ENCODE results near the gene FAM90A1.
"Not testable (repeated sequence)": the region's sequence is repeated elsewhere in the genome, so short reads cannot be mapped to it uniquely, and the experiment has no call there.

Gene FAM90A1, protein sequence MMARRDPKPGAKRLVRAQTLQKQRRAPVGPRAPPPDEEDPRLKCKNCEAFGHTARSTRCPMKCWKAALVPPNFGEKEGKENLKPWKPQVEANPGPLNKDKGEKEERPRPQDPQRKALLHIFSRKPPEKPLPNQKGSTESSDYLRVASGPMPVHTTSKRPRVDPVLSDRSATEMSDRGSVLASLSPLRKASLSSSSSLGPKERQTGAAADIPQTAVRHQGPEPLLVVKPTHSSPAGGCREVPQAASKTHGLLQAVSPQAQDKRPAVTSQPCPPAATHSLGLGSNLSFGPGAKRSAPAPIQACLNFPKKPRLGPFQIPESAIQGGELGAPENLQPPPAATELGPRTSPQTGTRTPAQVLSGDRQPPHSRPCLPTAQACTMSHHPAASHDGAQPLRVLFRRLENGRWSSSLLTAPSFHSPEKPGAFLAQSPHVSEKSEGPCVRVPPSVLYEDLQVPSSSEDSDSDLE
- 0 to 0.31 reads per million in 2 donors for total RNA-seq

DNA sequence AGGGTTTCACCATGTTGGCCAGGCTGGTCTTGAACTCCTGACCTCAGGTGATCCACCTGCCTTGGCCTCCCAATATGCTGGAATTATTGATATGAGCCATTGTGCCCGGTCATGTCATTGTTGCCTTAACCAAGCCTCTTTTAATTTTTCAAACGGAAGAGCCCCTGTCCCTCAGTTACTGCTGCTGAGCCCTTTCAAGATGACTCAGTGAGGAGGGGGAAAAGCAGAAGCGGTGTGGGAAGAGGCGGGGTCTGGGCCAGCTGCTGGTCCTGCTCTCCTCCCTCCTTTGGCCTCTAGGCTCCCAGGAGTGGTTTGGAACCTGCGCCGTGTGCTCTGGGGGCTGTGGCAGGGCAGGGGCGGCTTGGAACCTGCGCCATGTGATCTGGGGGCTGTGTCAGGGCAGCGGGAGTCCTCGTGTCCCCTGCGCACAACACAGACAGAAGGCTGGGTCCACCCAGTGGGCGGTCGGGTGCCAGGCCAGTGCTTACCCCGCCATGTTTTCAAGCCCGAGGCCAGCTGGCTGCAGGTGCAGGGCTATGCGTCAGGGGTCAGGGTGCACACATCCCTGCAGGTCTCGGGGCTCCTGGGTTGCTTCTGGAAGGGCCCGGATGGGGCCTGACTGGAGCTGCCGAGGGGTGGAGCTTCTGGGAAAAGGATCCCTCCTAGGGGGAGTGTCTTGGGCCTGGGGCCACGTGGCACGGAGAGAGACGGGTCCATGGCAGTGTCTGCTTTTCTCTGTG, at the start of gene FAM90A1:
Gene FAM90A1, minus strand, starts transcription at position 627 of the 740 bp plus-strand sequence. CDS start 2,786 bp downstream, outside the sequence.
- not testable (repeated sequence) for DNase-seq

DNA sequence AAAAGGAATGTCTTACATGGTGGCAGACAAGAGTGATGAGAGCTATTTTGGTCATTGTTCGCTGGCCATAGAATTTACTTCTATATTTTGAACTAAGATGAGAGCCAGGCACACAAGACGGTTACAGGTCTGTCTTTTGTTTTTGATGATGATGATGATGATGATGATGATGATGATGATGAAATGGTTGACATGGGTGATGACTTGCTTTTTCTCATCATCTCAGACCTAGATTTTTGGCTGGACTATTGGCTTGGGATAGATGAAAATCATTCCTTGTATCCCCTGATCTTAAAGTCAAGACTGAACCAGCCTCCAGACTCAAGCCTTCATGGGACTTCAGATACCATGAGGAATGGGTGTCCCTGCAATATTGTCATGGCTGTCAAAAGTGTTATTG, 49.0 kb upstream of the FAM90A1 start:
- DNase-seq, result not testable (repeated sequence)

DNA sequence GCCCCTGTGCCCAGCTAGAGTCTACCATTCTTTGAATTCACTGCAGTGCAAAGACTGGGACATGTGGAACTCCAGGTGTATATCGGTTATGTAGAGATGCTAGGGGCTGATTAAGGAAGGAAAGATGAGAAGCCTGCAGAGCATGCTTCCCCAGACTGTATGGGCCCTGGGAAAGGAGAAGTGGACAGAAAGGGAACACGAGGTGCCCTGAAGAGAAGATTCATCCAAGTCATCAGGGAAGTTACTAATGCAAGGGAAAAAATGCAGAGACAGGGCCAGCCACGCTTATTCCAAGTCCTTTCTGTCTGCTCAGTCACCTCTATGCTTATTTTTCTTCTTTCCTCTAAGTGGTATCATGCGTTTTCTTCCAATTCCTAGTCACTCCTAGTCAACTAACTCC, 39.3 kb upstream of the FAM90A1 start:
- not testable (repeated sequence) for DNase-seq

DNA sequence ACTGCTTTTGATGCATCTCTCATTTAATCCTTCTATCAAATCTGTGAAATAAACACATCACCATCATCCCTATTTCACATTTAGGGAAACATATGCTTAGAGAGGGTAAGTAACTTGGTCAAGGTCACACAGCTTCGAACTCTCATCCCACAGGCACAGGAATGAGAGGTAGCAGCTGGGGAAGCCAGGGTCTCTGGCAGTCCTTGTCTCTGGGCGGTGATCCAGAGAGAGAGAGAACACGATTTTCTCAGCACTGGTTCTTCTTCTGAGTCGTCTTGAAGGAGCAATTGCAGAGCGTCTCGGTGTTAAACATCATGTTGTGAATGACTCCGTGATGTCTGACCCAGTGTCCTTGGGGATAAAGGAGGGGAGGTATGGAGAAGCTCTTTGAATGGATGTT, 36.8 kb upstream of the FAM90A1 start:
- not testable (repeated sequence) for DNase-seq

DNA sequence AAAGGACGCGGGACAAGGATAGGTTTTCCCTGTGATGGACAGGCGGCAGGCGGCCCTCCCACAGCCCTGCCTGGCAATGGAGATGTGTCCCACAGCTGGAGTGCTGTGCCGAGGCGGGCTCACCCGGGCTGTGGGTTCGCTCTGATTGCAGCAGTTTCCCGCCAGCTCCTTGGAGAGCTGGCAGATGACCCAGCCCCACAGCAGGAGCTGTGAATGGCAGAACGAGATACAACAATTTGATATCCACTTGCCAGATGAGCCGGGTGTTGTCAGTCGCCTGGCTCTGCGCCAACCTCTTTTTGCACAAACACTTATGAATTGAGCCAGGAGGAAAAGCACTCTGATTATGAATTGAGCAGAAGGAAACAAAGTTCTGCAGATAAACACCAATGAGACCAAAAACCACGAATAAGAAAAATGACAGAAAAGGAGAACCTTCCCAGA, 33.7 kb upstream of the FAM90A1 start:
- DNase-seq, result not testable (repeated sequence)

DNA sequence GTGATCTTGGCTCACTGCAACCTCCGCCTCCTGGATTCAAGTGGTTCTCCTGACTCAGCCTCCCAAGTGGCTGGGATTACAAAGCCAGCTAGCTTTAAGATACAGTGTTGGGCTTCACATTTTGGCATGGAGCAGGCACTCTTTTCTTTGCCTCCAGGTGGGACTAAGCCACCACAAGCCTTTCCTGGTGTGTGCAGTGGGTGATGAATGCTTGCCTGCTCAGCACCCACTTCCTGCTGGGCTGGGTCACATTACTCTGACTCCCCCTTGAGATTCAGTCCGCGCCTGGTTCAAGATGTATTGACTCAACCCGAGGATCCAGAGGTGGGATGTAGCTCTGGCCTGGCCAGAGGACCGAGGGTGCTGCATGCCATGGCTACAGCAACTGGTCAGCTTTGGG, 28.9 kb upstream of the FAM90A1 start:
- DNase-seq, result not testable (repeated sequence)

DNA sequence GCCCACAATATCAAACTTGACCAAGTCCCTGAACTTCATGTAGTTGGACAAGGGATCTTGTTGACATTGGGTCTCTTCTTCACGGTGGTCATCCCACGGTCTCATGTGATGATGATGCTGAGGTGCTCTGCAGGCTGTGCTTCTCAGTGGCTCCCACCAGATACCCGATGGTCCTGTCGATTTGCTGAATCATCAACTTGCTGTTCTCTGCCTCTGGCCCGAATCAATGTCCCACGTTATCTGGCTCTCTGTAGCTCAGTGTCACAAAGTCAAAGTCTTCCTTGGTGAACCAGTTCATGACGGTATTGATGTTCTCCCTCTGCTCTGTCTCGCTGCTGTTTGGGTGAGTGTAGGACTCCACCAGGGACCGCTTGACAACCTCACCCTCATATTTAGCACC, 27.3 kb upstream of the FAM90A1 start:
- not testable (repeated sequence) for DNase-seq

DNA sequence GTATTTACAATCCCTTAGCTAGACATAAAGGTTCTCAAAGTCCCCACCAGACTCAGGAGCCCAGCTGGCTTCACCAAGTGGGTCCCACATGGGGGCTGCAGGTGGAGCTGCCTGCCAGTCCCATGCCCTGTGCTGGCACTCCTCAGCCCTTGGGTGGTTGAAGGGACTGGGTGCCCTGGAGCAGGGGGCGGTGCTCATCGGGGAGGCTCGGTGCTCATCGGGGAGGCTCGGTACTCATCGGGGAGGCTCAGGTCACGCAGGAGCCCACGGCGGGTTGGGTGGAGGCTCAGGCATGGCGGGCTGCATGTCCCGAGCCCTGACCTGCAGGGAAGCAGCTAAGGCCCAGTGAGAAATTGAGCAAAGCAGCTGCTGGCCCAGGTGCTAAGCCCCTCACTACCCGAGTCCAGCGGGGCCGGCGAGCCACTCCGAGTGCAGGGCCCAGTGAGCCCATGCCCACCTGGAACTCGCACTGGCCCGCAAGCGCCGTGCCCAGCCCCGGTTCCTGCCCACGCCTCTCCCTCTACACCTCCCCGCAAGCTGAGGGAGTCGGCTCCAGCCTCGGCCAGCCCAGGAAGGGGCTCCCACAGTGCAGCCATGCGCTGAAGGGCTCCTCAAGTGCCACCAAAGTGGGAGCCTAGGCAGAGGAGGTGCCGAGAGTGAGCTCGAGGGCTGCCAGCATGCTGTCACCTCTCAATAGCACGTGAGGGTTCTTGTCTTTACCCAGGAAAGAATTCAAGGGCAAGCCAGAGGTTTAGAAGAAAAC, 24.8 kb upstream of the FAM90A1 start:
- DNase-seq, result not testable (repeated sequence)

DNA sequence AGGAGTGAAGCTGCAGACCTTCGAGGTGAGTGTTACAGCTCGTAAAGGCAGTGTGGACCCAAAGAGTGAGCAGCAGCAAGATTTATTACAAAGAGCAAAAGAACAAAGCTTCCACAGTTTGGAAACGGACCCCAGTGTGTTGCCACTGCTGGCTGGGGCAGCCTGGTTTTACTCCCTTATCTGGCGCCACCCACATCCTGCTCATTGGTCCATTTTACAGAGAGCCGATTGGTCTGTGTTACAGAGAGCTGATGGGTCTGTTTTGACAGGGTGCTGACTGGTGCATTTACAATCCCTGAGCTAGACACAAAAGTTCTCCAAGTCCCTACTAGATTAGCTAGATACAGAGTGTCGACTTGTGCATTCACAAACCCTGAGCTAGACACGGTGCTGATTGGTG, 24.2 kb upstream of the FAM90A1 start:
- DNase-seq, result not testable (repeated sequence)

DNA sequence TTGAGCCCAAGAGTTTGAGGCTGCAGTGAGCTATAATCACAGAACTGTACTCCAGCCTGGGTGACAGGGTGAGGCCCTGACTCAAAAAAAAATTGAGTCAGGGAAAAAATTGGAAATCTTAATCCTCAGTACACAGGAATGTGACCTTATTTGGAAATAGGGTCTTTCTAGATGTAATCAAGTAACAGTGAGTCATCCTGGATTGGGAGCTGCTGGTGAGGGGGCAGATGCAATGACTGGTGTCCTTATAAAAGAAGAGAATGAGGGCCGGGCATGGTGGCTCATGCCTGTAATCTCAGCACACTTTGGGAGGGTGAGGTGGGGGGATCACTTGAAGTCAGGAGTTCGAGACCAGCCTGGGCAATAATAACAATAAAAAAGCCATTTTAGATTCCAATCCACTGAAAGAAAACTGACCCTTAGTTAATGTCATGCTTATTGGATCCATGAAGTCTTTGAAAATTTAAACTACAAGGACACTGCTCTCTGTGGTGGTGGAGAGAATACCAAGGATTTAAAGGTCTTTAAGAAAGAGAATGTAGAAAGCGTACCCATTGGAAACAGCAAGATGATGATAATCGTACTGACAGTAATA, 19.6 kb upstream of the FAM90A1 start:
- DNase-seq, result not testable (repeated sequence)

DNA sequence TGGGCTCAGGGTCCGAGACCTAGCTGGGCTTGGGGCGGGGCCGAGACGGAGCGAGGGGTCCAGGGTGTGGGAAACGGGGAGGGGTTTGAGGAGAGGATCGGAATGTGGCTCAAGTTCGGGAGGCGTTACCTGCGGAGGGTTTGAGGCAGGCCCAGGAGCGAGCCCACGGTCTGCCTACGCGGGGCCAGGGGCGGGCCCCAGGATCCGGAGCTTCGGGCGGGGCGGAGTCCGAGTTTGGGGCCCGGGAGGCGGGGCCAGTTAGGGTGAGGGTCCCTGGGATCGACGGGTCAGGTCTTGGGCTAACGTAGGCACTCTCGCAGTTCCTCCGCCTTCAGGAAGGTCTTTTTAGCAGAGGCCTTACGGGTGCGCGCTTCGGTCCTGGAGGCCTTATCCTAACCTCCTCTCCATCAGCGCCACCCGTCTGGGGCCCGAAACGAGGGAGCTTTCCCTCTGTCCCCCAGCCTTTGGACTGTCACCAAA, 16.3 kb upstream of the FAM90A1 start:
- not testable (repeated sequence) for DNase-seq

DNA sequence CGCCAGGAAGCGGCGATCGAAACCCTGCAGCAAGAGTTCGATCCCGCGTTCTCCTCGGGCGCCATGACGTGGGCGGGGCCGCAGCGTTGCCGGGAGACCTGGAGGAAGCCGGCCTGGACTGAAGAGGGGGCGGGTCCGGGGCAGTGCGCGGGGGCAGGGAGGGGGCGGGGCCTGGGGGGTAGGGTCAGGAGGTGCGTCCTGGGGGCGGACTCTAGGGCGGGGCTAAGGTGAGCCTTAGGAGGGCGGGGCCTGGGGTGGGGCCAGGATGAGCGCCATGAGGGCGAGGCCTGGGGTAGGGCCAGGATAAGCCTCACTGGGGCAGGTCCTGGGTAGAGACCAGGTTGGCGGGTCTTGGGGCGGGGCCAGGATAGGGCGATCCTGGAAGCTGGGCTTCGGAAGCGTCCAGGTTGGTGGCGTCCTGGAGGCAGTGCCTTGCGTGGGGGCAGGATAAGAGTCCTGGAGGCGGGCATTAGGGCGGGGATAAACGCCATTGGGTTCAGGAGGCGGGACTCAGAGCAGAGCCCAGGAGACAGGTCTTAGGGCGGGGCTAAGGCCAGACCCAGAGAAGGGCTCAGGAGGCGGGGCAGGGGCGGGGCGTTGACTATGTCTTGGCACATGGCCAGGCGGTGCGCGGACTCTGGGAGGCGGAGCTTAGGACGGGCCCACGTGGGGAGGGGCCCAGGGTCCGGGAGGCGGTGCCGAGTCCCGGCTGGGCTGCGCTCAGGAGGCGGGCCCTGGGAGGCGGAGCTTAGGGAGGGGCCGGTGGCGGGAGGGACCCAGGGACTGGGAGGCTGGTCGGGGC, 15.7 kb upstream of the FAM90A1 start:
- DNase-seq, result peak; percentile 98

DNA sequence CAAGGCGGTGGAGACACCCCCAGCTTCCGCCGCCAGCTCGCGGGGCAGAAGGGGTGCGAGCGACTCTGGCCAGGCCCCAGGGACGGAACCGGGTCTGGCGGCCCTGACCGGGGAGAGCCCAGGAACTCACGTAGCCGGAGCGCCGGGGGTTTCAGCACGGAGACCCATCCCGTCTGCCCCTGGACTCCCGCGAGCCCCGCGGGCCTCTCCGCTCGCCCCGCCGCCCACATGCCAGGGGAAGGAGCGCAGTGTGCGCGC, 15.1 kb upstream of the FAM90A1 start:
- DNase-seq, result not testable (repeated sequence)

DNA sequence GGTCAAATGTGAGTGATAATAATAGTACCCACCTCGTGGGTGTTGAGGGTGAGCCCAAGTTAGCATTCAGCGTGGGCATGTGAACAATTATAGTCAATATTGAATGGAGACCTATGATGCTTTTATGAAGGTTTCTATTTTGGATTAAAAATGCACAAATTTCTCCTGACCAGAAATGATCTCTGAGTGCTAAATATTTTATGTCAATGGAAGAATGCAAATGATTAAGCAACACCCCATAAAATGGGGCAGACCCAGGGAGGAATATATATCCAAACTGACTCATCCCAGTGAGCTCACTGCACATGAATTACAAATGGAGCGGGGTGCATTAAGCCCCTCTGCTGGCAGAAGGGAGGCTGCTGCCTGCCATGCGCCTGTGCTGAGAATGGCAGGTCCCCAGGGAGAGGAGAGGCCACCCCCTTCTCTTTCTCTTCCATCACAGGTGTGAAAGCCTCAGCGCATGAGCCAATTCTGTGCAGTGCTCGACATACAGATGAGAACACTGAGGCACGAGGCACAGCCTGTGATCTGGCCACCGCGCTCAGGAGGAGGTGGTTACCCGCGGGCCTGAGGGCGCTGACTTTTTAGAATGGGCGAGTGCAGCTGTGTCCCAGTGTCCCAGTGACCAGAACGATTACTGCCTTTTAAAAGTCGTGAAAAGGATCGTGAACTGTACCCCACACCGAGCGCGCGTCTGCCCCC, 14.7 kb upstream of the FAM90A1 start:
- DNase-seq, result not testable (repeated sequence)

DNA sequence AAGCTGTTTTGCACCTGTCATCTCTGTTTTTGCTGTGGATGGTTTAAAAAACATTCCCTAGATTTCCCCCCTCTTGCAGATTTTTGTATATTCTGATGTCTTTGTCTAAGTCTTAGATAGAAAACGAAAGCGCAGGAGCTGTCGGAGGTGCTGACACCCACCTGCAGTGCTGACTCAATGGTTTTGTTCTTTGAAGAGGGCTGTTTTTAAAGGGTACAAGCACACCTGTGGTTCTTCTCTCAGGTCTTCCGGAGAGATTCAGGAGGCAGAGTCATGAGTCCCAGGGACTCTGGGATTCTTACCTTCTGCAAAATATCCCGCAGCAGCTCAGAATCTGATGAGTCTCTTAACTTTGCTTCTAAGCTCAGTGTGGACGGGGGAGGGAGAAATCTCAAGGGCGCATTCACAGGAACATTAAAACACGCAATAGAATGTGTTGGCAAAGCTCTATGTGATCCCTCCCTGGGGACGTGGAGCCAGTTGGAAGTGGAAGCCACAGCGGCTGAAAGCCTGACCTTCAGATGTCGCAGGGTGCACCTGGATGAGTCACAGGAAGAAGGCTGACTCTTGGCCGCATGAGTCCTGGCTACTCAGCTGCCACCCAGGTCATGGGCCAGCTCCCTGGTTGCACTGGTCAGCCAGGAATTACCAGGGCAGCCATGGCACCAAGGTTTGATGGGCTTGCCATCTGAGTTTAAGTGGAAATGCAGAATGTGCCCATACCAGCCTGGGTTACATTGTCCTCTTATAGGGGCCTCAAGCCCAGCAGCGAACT, 13.1 kb upstream of the FAM90A1 start:
- DNase-seq, result not testable (repeated sequence)

DNA sequence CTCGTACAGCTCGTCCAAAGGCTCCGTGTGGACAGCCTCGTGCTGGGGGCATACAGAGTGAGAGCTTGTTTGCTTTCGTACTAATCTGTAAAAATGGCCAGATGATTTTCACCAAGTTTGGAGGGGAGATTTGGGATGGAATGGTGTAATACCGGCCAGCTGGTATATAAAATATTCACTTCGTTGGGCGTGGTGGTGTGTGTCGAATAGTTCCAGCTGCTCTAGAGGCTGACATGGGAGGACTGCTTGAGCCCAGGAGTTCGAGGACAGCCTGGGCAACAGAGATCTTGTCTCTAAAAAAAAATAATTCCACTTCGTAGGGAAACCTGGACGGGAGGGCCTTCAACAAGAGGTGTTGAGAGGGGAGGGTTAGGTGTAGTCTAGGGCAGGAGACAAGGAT, 9.6 kb upstream of the FAM90A1 start:
- DNase-seq, result not testable (repeated sequence)

DNA sequence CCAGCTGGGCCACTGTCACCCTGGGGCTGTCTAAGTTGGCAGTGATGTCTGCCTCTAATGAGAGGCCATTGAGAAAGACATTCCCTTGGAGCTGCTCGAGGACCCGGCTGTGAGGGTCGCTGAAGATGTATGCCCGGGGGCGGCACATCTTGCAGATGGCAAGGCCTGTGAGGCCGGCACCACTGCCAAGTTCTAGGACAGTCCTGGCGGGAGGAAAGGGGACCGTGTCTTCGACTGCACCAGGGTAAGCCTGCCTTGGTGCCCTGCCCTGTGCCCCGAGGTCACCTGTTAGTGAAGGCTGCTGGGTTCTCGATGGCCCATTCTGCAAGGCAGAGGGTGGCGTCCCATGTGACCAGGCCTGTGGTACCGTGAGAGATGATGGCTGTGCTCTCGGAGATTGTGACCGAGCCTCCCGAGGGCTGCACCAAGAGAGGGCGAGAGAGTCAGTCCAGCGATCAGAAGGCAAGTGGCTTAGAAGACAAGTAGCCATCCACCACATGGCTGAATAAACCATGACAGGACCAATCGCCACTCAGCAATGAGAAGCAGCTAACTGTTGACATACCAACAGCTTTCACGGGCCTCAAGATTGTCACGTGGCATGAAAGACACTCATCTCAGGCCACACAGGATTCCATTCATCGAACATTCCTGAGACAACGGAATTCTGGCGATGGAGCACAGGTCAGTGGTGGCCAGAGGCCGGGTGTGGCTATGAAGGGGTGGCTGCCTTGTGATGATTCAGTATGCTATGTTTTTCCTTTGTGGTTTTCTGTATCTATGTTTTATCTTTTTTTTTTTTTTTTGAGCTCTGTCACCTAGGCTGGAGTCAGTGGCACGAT, 8.1 kb upstream of the FAM90A1 start:
- DNase-seq, result not testable (repeated sequence)

DNA sequence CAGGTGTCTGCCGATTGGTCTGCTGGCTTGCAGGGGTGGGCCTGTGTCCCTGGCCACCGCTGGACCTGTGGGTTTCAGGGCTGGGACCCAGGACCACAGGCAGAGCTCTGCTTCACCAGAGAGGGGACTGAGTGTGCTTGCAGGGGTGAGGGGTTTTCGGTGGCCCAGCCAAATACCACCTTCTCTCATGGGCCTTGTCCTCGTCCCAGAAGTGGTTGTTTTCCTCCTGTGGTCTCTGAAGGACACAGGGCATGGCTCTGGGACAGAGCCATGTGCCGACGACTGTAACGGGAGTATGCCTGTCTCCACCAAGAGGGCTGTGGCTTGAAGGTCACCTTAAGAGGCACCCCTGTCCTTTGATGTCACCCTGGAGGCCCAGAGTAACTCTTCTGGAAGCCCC, 7.3 kb upstream of the FAM90A1 start:
- not testable (repeated sequence) for DNase-seq

DNA sequence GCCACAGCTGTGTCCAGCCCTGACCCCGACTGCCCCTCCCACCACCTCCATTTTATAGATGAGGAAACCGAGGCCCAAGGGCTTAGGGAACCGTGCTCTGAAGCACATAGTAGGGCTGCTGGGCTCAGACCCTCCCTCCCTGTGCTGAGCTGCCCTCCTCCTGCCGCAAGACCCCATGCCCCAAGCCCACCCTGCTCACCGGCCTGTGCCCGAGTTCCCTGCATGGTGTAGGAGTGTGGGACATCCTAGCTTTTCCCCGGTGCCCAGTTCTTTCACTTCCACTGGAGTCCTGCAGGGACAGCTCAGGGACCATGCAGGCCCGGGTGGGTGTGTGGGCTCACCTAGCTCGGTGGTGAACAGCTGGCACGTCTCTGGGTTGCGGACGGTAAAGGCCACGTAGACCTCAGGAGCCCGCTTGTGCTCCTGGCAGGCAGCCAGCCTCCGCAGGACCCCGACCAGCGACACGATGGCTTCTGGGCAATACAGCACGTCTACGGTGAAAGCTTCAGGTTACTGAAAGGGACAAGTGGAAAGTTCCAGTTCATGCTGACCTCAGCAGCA, 6.6 kb upstream of the FAM90A1 start:
- DNase-seq, result not testable (repeated sequence)
